Skeletal muscle satellite cell (primary cell): ENCODE data around the gene RGS6.

Source experiments
- H3K27me3 ChIP-seq: 2 replicates; pipeline ENCODE4 v1.7.0; 2013; ENCODE audit warnings: low read length; ENCODE audit not compliant: control insufficient read depth, insufficient read depth
- H3K36me3 ChIP-seq: 2 replicates; pipeline ENCODE4 v1.7.0; 2013; ENCODE audit warnings: mild to moderate bottlenecking, control low read depth, low read length; ENCODE audit not compliant: insufficient read depth
- H3K4me1 ChIP-seq: 2 replicates; pipeline ENCODE4 v1.7.0; 2013; ENCODE audit warnings: low read length; ENCODE audit not compliant: control insufficient read depth, insufficient read depth
- H3K4me2 ChIP-seq: 2 replicates; pipeline ENCODE4 v1.7.0; 2013; ENCODE audit warnings: mild to moderate bottlenecking, low read length
- H3K4me3 ChIP-seq: 2 replicates; pipeline ENCODE4 v1.7.0; 2013; ENCODE audit warnings: low read length
- H3K9ac ChIP-seq: 2 replicates; pipeline ENCODE4 v1.7.0; 2013; ENCODE audit warnings: mild to moderate bottlenecking, low read depth, low read length, moderate library complexity
- H3K9me3 ChIP-seq: replicated peaks from 2 replicates; pipeline ENCODE4 v1.7.0; 2013; ENCODE audit warnings: mild to moderate bottlenecking, control low read depth, low read length

RGS6 gene

DNA sequence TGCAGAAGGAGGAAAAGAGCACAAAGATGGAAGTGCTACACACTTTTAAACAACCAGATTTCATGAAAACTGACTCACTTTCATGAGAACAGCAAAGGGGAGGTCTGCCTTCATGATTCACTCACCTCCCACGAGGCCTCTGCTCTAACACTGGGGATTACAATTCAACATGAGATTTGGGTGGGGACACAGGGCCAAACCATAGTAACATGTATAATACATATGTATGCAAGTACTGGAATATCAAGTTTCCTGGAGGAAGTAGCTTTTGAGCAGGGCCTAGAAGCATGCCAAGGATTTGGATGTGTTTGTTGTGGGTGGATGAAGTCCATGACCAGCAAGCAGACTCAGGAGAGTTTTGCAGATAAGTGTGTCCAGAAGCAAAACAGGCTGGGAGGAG is 409.0 kb downstream of the RGS6 start:
- no peak overlapping the region for H3K9ac ChIP-seq
- H3K4me3 ChIP-seq: no peak overlapping the region
- H3K4me2 ChIP-seq: no peak overlapping the region
- H3K27me3 ChIP-seq: no peaks in the 10 kb centered on the region
- no peaks in the 10 kb centered on the region for H3K9me3 ChIP-seq
- H3K36me3 ChIP-seq: no peaks in the 10 kb centered on the region
- no peaks in the 10 kb centered on the region for H3K4me1 ChIP-seq

DNA sequence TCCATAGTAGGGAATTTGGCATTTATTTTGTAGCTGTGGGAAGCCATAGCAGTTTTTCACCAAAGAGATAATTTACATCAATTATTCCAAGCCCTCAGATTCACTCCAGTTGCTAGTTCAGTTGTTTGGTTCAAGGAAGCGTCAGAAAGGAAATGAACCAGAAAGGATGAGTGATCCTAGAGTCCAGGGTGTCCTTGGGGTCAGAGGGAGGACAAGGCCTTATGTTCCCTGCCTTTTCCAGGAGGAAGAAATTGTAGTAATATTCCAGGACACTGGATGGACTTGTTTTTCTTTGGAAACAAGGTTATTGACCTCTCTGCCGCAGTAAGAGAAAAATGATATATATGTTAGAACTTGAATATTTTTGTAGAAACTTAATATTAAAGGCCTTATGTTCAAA is 409.5 kb downstream of the RGS6 start:
- Histone ChIP-seq H3K9me3 (no peaks in the 10 kb centered on the region), H3K36me3 (no peaks in the 10 kb centered on the region), H3K4me1 (no peaks in the 10 kb centered on the region), H3K27me3 (no peaks in the 10 kb centered on the region), H3K4me3 (no peak overlapping the region), H3K4me2 (no peak overlapping the region), H3K9ac (no peak overlapping the region)

DNA sequence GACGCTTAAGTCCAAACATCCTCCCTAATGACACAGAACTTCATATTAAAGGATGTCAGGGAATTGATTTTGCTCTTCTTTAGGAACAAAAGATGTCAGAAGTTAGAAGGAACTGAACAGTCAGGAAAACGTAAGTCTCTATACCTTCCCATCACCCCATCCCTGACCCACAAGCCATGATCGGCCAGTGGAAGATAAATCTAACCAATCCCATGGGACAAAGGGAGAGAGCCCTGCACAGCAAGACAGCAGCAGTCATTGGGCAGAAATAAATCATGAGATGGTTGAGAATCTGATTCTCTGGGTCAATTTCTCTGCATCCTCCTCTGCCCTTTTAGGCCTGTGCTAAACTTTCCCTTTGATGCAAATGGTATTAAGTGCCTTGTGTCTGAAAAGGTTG is 414.9 kb downstream of the RGS6 start:
- no peaks in the 10 kb centered on the region for H3K36me3 ChIP-seq
- no peaks in the 10 kb centered on the region for H3K27me3 ChIP-seq
- no peak overlapping the region for H3K4me3 ChIP-seq
- H3K4me1 ChIP-seq: no peaks in the 10 kb centered on the region
- no peak overlapping the region for H3K9ac ChIP-seq
- H3K9me3 ChIP-seq: no peaks in the 10 kb centered on the region
- no peak overlapping the region for H3K4me2 ChIP-seq

DNA sequence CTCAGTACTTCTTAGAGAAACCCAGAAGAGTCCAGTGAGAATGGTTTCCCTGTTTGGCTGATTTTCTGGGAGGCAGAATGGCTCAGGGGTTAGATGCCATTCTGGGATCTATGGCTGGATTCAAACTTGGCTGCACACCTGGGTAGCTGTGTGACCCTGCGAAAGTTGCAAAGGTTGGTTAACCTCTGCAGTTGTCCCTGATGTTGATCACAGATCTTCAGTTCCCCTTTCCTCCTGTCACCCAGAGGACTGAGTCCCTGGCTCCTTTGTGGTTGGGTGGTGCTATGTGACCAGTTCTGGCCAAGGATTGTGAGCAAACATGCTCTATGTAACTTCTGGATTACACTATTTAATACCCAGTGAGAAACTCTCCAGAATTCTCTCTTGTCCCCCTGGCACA is 418.0 kb downstream of the RGS6 start:
- Histone ChIP-seq H3K4me2 (no peak overlapping the region), H3K36me3 (no peaks in the 10 kb centered on the region), H3K4me3 (no peak overlapping the region), H3K9me3 (no peaks in the 10 kb centered on the region), H3K4me1 (no peaks in the 10 kb centered on the region), H3K9ac (no peak overlapping the region), H3K27me3 (no peaks in the 10 kb centered on the region)

DNA sequence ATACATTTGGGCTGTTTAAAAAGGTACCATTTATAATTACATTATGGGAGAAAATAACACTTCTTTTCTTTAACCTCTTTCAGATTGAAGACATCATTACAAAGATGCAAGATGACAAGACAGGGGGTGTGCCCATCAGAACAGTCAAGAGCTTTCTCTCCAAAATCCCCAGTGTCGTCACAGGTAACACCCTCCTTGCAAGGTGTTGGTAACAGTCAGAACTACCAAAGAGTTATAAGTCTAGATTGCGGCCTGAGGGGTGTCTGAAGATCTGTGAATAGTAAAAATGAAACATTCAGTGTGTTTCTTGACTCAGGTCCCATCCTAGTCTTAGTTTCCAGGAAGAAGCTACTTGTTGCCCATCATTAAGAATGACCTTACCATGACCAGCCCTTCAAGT is 419.8 kb downstream of the RGS6 start:
- Histone ChIP-seq H3K9ac (no peak overlapping the region), H3K4me1 (no peaks in the 10 kb centered on the region), H3K9me3 (no peaks in the 10 kb centered on the region), H3K4me3 (no peak overlapping the region), H3K4me2 (no peak overlapping the region), H3K36me3 (no peaks in the 10 kb centered on the region), H3K27me3 (no peaks in the 10 kb centered on the region)

DNA sequence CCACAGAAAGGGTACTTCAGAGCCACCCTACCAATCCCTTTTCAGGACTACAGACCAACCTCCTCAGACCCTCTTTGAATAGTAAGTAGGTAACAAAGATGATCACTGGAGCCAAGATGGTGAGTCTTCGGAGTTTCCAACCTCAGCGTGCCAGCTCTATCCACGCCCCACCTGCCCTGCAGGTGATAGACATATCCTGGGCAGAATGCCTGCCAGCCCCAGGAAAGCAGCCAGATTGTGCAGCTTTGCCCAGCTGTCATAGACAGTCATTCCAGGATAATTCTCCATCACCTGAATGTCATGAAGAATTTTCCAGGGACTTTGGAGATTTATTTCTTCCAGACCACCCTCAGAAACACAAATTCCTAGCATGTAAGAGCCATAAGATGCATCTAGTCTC is 434.4 kb downstream of the RGS6 start:
- Histone ChIP-seq H3K4me3 (no peak overlapping the region), H3K4me2 (no peak overlapping the region), H3K9ac (no peak overlapping the region), H3K27me3 (no peaks in the 10 kb centered on the region), H3K36me3 (no peaks in the 10 kb centered on the region), H3K9me3 (no peaks in the 10 kb centered on the region), H3K4me1 (no peaks in the 10 kb centered on the region)

DNA sequence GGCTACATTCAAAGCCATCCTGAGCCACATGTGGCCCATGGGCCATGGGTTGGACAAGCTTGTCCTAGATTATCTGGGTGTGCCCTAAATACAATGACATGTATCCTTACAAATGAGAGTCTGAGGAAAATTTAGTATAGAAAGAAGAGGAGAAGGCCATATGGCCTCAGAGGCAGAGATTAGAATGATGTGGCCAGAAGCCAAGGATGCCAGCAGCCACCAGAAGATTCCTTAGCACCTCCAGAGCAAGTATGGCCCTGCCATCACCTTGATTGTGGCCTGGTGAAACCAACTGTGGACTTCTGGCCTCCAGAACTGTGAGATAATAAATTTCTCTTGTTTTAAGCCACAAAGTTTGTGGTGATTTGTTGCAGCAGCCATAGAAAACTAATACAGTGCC is 436.9 kb downstream of the RGS6 start:
- H3K36me3 ChIP-seq: no peaks in the 10 kb centered on the region
- H3K9me3 ChIP-seq: no peaks in the 10 kb centered on the region
- H3K4me3 ChIP-seq: no peak overlapping the region
- H3K4me2 ChIP-seq: no peak overlapping the region
- H3K4me1 ChIP-seq: no peaks in the 10 kb centered on the region
- no peaks in the 10 kb centered on the region for H3K27me3 ChIP-seq
- no peak overlapping the region for H3K9ac ChIP-seq

DNA sequence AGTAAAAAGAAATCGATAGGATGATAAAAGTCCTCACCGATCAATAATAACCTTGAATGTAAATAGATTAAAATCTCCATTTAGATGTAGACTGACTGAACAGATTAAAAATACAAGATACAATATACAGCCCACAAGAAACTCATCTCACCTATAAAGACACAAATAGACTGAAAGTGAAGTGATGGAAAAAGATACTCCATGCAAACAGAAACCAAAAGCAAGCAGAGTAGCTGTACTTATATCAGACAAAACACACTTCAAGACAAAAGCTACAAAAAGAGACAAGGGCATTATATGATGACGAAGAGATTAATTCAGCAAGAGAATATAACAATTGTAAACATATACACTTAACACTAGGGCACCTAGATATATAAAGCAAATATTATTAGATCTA is 444.8 kb downstream of the RGS6 start:
- Histone ChIP-seq H3K36me3 (no peaks in the 10 kb centered on the region), H3K9ac (no peak overlapping the region), H3K4me3 (no peak overlapping the region), H3K27me3 (peaks cover 3% of the 10 kb centered on the region), H3K4me1 (no peaks in the 10 kb centered on the region), H3K4me2 (no peak overlapping the region), H3K9me3 (no peaks in the 10 kb centered on the region)

DNA sequence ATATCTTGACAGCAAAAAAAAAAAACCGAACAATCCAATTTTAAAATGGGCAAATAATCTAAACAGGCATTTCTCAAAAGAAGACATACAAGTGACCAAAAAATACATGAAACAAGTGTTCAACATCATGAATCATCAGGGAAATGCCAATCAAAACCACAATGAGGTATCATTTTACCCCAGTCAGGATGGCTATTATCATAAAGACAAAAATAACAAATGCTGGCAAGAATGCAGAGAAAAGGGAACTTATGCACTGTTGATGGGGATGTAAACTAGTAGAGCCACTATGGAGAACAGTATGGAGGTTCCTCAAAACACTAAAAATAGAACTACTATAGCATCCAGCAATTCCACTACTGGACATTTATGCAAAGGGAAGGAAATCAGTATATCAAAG is 448.2 kb downstream of the RGS6 start:
- Histone ChIP-seq H3K36me3 (no peaks in the 10 kb centered on the region), H3K9ac (no peak overlapping the region), H3K9me3 (no peaks in the 10 kb centered on the region)

DNA sequence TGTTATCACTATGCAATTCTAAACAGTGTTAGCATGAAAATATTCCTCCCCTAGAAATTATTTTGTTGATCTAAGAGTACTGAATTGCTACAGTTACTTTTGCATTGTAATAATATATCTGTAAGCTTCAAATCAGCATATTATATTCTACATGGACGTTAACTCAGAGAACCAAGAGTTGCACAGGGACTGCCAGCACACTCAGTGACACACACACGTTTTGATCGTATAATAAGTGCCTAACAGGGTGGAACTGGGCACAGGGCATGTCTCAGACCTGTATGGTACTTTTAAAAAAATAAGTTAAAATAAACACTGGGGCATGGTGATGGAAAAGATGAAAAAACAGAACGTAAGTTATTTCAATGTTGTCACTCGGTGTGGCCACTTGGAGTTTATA is 451.6 kb downstream of the RGS6 start:
- no peak overlapping the region for H3K4me2 ChIP-seq

More for the DNA sequence above, 448.2 kb downstream of the RGS6 start:
- no peak overlapping the region for H3K4me3 ChIP-seq
- no peaks in the 10 kb centered on the region for H3K4me1 ChIP-seq
- H3K4me2 ChIP-seq: no peak overlapping the region
- peaks cover 3% of the 10 kb centered on the region for H3K27me3 ChIP-seq

DNA sequence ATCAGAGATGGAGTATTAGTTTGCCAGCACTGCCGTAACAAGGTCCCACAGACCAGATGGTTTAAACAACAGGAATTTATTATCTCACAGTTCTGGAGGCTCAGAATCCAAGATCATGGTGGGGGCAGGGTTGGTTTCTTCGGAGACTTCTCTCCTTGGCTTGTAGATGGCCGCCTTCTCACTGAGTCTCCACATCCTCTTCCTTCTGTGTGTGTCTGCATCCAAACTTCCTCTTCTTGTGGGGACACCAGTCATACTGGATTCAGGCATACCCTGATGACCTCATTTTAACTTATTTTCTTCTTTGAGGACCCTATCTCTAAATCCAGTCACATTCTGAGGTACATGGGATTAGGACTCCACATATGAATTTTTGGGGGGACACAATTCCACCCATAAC is 455.5 kb downstream of the RGS6 start:
- Histone ChIP-seq H3K36me3 (no peaks in the 10 kb centered on the region), H3K27me3 (peaks cover 3% of the 10 kb centered on the region), H3K4me1 (no peaks in the 10 kb centered on the region), H3K4me3 (no peak overlapping the region), H3K9me3 (no peaks in the 10 kb centered on the region), H3K4me2 (no peak overlapping the region), H3K9ac (no peak overlapping the region)

More for the DNA sequence above, 451.6 kb downstream of the RGS6 start:
- Histone ChIP-seq H3K27me3 (peaks cover 3% of the 10 kb centered on the region), H3K4me1 (no peaks in the 10 kb centered on the region), H3K4me3 (no peak overlapping the region), H3K36me3 (no peaks in the 10 kb centered on the region), H3K9me3 (no peaks in the 10 kb centered on the region), H3K9ac (no peak overlapping the region)

DNA sequence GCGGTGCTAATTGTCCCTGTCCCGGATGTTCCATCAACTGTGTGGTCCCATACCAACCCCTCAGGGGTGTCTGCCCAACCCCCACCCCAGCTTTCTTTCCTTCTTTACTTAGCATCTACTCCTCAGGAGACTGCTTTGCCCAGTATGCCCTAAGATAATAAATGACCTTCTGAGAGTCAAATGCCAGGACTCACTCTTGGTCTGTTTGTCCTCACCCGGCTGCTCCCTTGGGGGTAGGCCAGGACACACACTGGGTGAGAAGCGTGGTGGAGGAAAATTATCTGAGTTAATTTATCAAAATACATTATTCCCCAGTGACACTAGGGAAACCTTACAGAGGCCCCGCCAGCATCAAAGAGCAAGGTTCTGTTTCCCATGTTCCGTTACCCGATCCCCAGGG is 457.0 kb downstream of the RGS6 start:
- Histone ChIP-seq H3K4me2 (no peak overlapping the region), H3K9ac (no peak overlapping the region), H3K4me3 (no peak overlapping the region), H3K9me3 (no peaks in the 10 kb centered on the region), H3K27me3 (peaks cover 3% of the 10 kb centered on the region), H3K36me3 (no peaks in the 10 kb centered on the region), H3K4me1 (no peaks in the 10 kb centered on the region)
